Hematopoietic multipotent progenitor cell treated with erythropoietin and hydrocortisone succinate and interleukin-3 and kit ligand, for 15 days (in vitro differentiated cells): ENCODE results near the gene ARHGEF38.
"Not testable (repeated sequence)": the region's sequence is repeated elsewhere in the genome, so short reads cannot be mapped to it uniquely, and the experiment has no call there.

ENCODE experiments used
- DNase-seq: peaks from one replicate; pipeline ENCODE4 v3.0.0-alpha.2; 2015; ENCODE audit warnings: low spot score

ARHGEF38 gene

DNA sequence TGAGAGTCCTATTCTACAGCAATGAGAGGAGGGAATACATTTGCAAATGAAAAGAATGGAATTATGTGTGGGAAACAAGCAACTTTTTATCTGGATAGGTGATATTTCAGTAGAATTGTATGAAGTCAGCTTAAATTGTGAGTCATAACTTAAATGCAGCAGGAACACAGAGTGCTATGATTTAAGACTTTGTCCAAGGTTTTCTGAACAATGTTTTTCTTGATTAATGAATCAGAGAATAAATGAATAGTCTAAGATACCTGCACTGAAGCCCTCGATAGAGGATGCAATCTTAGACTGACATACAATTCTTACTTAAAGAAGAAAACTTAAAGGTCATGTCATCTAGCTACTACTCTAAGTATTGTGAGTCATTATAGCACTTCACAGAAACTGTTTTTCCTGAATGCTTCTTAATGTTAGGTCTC, 8.0 kb downstream of the ARHGEF38 start:
- no peak for DNase-seq

DNA sequence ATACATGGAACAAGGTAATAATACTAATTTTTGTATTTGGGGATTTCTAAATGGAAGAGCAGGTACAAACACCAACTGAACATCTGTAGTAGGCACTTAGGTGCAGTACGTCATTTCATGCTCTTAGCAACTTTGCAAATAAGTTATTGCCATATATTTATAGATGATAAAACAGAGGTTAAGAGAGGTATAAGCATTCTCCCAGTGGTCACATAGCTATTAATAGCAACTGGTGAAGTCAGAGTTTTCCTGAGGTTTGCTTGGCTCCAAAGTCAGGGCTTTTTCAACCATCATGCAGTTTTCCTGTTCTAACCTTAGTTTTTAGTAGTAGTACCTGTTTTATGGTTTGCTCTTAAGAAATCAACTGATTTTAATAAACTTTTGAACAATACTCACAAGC, 10.9 kb downstream of the ARHGEF38 start:
- no peak for DNase-seq

DNA sequence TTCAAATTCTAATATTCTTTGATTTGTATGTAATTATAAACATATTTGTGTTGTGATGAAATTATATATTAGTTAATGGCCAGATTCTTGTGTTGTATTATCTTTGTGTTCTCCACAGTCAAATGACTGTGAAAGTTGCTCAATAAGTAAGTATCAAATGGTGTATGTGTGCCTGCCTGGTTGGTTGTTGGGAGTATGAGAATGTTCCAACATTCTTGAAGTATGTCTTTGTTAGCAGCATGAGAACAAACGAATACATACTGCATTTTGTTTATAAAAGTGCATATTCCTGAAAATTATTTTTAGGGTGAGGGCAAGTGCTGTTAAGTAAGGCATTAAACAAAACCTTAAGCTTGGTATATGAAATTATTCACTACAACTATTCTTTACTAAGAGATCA, 16.2 kb downstream of the ARHGEF38 start:
- no peak for DNase-seq

DNA sequence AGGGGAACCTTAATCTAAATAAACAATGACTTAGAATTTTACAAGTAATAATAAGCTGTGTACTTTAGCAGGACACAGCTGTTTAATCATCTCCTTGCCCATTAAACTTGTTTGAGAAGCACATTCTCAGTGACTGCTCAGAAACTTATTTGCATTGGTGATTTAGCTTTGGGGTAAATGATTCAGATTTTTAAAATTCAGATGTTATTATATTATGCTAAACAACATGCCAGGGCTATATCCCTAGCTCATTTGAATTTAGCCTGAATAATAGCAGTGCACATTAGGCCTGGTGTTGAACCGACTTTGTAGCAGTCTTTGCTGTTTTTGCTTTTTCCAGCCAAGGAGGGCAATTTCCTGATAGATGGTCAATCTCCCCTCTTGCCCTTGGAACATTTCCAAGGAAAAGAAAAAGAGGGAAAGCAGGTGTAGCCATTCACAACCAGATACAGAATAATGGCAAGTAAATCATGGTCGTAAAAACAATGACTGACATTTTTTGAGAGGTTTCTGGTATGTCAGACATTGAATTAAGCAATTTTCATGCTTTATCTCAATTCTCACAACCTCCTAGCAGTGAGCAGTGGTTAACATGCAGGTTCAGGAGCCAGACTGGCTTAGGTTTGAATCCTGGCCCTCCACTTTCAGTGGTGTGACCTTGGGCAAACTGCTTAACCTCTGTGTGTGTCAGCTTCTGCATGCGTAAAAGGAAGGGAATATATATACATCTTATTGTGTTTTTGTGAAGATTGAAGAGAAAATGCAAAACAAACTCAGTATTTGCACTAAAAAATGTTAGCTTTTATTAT, 16.8 kb downstream of the ARHGEF38 start:
- no peak for DNase-seq

DNA sequence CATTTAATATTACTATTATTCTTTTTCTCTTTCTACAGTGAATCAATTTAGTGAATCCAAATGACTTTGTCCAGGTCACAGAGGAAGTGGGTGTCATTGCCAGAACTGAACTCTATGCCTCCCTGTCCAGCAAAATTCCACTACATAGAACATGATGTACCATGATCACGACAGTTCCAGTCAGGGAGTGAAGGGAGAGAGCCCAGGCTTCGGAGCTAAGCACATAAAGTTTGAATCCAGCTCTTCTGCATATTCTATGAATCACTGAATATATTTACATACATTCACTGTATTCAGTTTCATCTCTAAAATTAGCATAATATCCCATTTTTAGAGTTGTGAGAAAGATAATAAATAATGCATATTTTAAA, 17.4 kb downstream of the ARHGEF38 start:
- no peak for DNase-seq

DNA sequence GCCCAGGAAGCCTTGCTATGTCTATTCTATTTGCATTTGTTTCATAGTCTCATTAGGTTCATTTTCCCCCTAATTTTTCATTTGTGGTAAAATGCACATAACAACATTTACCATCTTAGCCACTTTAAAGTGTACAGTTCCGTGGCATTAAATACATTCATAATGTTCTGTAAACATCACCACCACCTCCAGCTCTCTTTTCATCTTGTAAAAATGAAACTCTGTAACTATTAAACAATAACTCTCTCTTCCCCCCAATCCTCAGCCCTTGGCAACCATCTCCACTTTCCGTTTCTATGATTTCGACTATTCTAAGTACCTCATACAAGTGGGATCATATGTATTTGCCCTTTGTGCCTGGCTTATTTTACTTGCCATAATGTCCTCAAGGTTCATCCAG, 19.9 kb downstream of the ARHGEF38 start:
- DNase-seq = no peak

DNA sequence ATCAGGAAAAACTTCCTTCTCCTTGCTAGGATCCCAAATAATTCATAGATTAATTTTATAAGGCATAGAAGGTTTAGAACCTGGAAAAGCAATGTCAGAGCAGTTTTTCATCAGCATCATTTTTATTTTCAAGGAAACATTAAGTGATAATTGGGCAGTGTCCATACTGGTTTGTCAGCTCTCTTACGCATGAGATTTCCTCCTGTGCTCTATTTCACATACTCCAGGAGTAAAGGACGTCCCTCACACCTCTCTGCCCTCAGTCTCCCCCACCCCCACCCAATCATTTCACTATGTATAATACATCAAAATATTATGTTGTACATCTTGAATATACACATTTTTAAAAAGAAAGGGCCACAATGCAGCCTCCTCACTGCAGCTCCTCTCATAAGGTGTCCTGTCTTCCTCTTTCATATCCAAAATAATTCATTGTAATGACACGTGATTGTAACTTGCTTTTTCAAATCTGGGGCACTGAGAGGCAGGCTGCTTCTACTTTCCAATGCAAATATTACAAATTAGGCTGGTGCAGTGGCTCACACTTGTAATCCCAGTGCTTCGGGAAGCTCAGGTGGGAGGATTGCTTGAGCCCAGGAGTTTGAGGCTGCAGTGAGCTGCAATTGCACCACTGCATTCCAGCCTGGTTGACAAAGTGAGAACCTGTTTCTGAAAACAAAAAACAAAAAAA, 34.4 kb downstream of the ARHGEF38 start:
- no peak for DNase-seq

DNA sequence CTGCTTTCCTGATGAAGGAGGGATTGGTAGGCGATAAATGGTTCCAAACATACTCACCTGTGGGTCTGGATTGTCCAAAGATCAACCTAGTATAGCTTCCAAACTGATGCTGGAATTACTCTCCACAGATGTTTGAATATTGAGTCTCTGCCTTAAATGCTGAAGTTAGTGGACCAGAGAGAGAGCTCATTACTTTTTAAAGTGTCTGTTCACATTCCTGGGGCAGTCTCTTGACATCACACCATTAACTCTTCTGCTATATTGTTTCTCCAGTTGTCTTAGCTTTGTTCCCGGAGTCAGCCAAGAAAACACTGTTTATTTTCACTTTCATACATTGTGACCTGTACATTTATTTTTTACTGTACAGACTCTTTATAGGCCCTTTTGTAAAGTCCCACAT, 35.4 kb downstream of the ARHGEF38 start:
- no peak for DNase-seq

DNA sequence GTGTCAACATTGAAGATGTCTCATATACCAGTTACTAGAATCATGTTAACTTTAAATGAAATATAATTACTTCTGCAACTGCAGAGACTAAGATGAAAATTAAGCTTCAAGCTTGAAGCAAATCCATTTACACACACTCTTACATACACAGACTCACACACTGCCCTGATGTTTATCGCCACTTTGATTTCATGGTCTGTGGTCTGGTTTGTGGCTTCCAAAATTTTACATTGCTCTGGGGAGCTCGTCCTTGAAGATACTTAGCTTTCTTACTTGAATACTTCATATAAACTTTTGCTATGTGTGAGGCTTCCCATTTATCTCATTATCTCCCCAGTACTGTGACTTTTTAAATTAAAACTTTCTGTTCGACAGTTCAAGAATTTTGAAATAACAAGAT, 35.8 kb downstream of the ARHGEF38 start:
- DNase-seq = no peak

DNA sequence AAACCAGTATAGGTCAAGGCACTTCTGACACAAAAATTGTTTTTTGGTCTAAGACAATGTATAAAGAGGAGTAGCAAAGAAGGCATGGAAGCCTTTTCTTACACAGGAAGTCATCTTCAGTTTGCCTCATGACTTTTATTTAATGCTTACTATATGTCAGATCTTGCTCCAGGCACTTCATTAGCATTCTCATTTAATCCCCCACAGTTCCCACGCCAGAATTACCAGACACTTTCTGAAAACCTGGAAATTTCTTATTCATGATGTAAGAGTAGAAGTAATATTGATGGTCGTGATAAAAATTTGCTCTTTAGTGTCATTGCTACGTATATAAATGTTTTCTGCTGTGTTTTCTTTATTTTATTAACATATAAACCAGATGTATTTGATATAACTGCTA, 39.2 kb downstream of the ARHGEF38 start:
- DNase-seq = no peak

DNA sequence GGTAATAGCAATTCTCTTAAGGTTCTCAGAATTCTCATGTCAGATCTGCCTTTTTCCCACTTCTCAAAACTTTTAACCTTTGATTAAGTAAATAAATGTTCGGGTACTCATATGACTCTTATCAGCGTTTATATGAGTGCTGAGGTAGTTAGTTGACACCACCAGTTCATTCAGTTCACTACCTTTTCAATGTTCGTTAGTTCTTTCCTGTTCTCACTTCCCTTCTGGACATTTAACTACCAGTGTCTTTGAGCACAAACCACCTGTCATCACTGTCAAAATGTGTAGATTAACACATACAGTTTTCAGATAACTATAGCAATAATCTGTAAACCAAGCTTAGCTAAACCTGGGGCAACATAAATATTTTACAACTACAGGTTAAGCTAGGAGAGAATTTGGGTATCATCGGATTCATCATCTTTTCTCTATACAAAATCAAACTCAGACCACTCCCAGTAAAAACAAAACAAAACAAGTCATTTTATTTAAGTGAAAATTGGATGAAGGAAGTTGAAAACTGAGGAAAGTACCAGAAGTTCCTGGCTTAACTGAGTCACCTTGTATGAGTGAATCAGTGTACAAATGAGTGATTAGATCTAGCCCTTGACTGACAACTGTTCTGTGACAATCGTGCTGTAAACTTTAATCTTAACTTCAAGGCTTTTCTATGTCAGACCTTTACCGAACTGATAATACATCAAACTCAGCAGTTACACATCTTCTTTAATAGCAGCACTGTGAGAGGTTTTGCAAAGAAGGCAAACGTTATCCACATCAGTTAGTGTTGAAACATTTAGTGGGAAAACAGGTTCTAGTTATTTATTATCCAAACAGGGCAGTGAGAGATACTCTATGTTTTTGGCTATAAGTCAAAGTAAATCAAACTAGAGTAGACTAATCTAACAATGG, 41.9 kb downstream of the ARHGEF38 start:
- DNase-seq = no peak

DNA sequence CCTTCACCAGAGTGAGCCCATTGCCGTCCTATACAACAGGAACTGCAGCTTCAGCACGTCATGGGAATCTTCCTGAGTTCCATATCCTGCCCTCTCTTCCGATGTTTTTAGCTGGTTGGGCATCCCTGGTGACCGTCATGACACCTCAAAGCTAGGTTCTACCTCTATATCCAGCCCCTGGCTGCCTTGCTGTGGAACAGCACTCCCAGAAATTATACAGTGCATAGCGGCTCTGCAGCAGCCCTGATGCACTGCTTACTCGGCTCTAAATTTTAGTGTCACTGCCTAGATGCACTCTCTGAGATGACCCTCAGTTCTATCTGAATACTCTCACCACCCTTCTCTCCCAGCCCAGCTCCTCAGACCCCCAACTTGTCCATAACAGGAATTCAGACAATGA, 44.3 kb downstream of the ARHGEF38 start:
- DNase-seq = no peak

DNA sequence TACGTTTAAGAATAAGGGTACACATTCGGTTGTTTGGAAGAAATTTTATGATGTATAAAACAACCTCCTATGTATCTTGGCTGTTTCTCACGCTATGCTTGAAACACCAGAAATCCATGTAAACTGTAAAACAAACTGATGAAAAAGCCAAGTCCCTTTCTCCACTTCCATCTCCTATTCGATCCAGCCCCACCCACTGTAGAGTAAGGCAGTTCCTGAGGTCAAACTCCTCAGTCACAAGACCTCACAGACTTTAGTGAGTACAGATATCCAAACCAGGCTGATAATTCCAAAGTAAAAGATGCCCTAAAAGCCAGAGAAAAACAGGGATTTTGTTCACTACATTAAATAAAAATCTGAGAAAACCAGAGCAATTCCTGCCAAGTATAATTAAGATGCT, 45.6 kb downstream of the ARHGEF38 start:
- no peak for DNase-seq

DNA sequence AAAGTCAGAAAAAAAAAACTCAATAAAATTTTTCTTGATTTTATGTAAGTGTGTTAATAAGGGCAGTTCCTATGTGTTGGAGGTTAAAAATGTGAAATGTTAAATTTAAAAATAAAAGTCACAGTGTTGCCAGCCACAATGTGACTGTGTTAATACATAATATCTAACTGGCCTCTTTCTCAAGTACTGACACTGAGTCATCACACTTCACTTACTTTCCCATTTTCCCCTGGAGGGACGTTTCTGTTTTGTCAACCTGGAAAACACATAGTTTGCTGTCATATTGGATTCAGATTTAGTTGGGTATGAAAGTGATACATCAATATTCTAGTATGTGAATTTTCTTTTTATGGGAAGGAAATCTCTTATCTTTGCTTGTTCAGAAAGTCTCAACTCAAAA, 46.4 kb downstream of the ARHGEF38 start:
- no peak for DNase-seq

DNA sequence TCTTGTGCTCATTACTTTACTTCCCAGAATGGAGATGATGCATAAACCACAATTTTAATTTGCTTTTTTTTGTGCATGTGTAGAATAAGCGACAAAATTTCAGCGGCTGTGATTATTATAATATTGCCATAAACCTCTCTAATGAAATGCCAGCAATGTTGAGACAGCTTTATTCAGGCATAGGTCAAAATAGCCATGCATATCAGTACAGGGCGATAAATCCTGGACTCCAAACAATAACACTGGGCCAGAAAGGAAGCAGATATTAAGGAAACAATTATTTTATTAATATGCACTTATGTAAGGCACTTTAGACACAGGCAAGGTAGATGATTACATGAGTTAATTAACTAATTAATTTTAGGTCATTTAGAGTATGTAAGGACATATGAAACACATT, 47.1 kb downstream of the ARHGEF38 start:
- DNase-seq = no peak

DNA sequence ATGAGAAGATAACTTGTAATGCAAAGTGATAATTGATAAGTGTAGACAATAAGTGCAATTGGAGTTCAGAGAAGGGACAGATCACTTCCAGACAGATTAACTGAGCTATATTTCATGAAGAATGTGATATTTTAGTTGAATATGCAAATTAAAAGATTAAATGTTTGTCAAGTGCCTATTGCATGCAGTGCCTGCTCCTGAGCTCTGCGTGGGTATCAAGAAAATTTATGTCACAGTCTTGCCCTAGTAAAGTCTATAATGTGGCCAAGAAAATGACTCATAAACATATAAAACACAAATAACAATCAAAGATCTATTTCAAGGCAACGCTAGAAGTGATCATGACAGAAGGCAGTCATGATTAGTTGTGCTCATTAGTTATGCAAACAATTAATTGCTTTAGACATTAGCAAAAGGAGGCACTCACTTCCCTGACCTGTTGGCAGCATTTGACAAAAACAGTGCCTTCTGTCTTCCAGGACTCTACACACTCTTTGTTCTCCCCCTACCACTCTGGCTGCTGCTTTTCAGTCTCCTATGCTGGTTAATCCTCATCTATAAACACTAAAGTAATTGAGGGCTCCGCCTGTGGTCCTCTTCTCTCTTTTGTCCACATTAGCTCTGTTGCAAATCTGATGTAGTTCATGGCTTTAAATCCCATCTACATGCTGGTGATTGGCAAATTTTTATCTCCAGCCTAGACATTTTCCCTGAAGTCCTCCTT, 47.7 kb downstream of the ARHGEF38 start:
- no peak for DNase-seq

DNA sequence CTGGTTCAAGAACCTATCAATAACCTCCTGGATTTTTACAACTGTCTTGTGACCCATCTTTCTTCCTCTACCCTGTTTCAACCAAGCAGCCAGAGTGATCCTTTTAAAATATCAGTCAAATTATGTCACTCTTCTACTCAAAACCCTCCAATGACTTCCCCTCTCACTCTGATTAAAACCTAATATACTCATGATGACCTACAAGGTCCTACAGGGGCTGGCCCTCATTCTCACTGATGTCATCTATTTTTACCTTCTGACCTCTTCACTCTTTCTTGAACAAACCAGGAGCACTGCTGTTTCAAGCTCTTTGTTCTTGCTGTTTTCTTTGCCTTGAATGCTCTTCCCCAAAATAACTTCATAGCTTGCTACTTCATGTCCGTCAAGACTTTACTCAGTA, 48.5 kb downstream of the ARHGEF38 start:
- DNase-seq = no peak

DNA sequence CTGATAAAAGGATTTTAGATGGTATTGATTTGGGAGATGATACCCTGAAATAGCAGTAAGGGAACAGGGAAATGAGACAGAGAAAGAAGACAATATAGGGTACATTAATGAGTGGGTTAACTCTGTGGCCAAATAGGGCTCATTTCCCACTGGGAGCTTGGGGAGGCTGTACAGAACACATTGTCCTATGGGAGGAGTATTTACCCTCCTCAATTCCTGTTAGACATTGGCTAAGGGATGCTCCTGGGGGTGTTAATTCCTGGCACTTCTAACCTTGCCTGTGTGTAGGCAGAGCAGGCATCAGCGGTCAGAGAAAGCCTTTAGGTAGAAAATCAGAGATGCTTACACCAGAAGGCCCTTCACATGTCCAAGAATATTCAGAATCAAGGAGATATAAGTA, 49.0 kb downstream of the ARHGEF38 start:
- DNase-seq = no peak

DNA sequence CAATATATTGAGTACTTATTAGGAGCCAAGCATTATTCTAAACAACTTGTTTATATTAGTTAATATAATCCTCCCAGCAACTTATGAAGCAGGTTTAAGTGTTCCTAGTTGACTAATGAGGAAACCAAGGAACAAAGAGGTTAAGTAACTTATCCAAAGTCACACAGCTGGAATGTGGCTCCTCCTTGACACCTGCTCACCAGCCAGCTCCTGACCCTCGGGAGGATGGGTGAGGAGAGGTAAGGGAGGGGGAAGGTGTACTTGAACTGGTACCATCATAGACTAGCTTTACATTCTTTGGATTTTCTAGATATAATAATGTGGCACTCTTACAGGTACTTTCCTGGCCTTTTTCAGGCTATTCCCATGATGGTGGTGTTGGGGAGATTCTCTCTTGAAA, 50.7 kb downstream of the ARHGEF38 start:
- no peak for DNase-seq

DNA sequence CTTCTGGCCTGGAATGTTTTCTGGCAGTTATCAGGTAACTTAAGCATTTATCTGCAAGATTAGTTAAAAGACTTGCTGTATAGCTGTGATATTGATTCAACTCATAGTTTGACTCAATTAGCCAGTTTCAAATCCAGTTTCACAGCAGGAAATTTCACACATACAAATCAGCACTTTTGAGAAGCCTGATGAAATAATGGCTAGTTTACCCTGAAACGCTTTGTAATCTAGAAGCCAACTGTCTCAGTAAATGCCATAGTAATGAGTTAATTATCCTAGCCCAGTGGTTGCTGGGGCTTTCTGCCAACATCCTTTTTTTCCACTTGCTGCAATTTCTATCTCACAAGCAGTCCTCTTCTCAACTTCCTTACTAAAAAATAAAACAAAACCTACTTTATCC, 53.1 kb downstream of the ARHGEF38 start:
- DNase-seq = no peak

DNA sequence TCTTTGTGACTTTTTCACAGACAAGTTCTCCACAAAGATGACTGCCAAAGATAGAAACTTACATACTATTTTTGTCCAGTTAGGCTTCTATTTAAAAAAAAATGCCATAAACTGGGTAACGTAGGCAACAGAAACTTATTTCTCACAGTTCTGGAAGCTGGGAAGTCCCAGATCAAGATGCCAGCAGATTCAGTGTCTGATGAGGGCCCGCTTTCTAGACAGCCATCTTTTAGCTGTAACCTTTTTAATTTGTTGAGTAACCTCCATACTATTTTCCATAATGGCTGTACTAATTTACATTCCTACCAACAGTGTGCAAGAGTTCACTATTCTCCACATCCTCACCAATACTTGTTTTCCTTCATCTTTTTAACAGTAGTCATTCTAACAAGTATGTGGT, 55.5 kb downstream of the ARHGEF38 start:
- no peak for DNase-seq

DNA sequence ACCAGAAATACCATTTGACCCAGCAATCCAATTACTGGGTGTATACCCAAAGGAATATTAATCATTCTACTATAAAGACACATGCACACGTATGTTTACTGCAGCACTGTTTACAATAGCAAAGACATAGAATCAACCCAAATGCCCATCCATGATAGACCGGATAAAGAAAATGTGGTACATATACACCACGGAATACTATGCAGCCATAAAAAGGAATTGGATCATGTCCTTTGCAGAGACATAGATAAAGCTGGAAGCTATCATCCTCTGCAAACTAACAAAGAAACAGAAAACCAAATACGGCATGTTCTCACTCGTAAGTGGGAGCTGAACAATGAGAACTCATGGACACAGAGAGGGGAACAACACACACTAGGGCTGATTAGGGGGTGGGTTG, 57.4 kb downstream of the ARHGEF38 start:
- DNase-seq = not testable (repeated sequence)
